ENCODE results near the gene ANKRD11.

DNA sequence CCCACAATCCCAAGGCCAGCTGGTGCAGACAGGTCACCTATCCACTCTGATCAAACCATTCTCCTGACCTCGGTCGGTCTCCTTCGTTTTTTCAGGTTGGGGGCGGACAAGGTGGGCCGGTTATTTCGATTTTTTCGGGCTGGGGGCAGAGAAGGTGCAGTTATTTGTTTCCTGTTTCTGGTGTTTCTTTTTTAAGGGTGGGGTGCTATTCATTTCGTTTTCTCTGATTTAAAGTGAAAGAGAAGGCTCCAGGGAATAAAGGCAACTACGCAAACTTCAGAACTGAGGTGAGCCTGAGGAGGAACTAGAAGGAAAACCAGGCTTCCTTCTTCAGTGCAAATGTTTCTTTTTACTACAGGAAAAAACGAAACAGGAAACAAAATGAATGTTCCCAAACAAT, 64.8 kb downstream of the ANKRD11 start:
- no peak for TF ChIP-seq POLR2A (IDR thresholded peaks at IDR 0.05)
- no peak for TF ChIP-seq CTCF (IDR thresholded peaks at IDR 0.05)
